ENCODE results near the gene ZNF682. TPM values are rescaled to one million over a fixed set of nuclear protein-coding genes. Genes with fewer than 3 reads are reported as not detected.
A peak's percentile ranks its signal among the peaks of the same experiment; 100 is the strongest.
"Not testable (repeated sequence)": the region's sequence is repeated elsewhere in the genome, so short reads cannot be mapped to it uniquely, and the experiment has no call there.

Gene ZNF682
- 6.0 TPM for polyA plus RNA-seq (ENCODE audit: insufficient read length)

GRCh38 chr19:20039203-20039723, at the start of gene ZNF682:
TSS of gene ZNF682 (minus strand) at chr19:20039505. CDS start at chr19:20039345, 160 bp downstream.
- DNase-seq (ENCODE audit: low read depth), result peak; percentile 88

DNA sequence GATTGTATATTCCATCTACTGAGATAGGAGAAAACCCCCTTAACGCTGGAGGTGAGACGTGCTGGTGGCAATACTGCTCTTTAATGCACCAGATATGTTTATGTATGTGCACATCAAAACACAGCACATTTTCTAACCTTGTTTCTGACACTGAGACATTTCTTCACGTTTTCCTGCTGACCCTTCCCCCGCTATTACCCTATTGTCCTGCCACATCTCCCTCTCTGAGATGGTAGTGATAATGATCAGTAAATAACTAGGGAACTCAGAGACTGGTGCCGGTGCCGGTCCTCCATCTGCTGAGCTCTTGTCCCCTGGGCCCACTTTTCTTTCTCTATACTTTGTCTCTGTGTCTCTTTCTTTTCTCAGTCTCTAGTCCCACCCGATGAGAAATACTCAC, 43.6 kb upstream of the ZNF682 start:
- not testable (repeated sequence) for DNase-seq (ENCODE audit: low read depth)

- DNase-seq (ENCODE audit: low read depth), result not testable (repeated sequence)
Measured at GRCh38 chr19:20082232-20082833, 43.0 kb upstream of the ZNF682 start.

DNA sequence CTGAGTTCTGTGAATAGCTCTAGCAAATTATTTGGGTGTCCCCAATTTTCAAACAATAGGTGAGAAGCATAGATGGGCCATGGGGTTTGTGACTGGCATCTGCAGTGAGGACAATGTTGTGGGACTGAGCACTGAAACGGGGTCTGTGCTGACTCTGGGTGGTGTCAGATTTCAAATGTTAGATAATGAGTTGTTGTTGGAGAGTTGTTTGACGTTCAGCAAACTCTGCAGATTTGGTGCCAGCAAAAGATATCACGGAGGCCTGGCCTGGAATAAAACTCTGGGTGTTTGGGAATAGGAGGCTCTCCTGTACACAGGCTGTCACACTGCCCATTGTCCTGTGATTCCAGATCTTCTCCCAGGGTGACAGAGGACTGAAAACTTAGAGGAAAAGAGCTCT, 41.4 kb upstream of the ZNF682 start:
- DNase-seq (ENCODE audit: low read depth), result no peak

- no peak for DNase-seq (ENCODE audit: low read depth)
Measured at GRCh38 chr19:20079476-20079875, 40.2 kb upstream of the ZNF682 start.

GRCh38 chr19:20078581-20079031, 39.3 kb upstream of the ZNF682 start:
- no peak for DNase-seq (ENCODE audit: low read depth)

DNA sequence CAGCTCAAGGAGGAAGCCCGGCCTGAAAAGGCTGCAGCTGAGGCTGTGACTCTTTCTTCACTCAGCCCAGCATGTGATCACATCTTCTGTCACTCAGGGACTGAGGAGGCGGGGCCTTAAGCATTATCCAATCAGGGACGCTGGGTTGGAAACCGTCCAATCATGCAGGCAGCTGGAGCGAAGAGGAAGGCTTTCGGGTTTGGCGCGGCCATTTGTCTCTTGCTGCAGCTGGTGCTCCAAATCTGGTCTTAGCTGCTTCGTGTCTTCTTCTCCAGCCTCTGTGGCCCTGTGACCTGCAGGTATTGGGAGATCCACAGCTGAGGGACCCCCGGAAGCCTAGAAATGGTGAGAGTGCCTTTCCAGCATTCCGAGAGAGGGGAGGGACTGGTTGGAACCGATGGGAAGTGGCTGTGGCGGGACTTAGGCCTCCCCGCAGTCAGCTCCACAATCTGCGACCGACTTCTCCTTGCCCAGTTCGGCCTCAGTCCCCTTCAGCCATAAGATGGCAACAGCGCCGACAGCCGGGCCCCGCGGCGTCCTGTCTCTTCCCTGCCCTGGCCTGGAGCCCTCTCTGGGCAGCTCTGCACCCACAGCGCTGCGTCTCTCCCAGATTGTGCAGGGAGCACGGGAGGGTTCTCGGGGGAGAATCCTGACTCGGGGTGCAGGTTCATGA, 38.6 kb upstream of the ZNF682 start, which contains the start of gene ZNF90:
ZNF90 (plus strand) TSS at position 210 of the 673 bp plus-strand sequence; CDS start at position 343, 133 bp downstream.
- DNase-seq (ENCODE audit: low read depth), result peak; percentile 96

- DNase-seq (ENCODE audit: low read depth), result no peak
Measured at GRCh38 chr19:20072936-20073335, 33.6 kb upstream of the ZNF682 start.

DNA sequence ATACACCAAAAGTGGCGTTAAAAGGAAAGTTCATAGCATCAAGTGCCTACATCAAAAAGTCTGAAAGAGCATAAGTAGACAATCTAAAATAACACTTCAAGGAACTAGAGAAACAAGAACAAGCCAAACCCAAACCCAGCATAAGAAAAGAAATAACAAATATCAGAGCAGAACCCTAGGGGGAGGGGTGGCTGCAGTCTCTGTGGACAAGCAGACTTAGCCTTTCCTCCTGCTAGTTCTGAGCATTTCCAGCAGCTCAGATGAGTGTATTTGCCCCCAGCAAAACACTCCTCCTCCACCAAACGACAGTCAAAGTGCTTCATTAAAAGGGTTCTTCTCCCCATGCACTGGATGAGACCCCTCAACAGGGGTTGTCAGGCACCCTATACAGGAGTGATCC, 31.4 kb upstream of the ZNF682 start:
- DNase-seq (ENCODE audit: low read depth), result no peak

GRCh38 chr19:20068559-20068958, 29.3 kb upstream of the ZNF682 start:
- DNase-seq (ENCODE audit: low read depth), result not testable (repeated sequence)

GRCh38 chr19:20067943-20068342, 28.6 kb upstream of the ZNF682 start:
- DNase-seq (ENCODE audit: low read depth), result no peak

DNA sequence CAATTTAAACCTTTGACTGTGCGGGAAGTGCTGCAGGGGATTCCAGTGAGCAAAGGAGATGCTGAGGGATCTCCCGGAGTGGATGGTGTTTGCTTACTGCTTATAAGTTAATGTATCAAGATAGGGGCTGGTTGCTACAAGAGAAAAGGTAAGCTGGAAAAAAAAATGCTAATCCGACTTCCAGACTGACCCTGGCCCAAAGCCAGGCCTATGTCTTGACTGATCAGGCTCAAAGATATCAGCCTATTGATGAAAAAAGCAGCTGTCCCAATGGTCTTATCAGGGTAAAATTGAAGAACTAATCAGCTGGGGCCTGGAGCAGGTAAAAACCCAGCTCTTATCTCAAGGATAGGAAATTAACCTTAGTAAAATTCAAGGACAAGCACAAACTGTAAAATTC, 27.6 kb upstream of the ZNF682 start:
- DNase-seq (ENCODE audit: low read depth), result no peak

DNA sequence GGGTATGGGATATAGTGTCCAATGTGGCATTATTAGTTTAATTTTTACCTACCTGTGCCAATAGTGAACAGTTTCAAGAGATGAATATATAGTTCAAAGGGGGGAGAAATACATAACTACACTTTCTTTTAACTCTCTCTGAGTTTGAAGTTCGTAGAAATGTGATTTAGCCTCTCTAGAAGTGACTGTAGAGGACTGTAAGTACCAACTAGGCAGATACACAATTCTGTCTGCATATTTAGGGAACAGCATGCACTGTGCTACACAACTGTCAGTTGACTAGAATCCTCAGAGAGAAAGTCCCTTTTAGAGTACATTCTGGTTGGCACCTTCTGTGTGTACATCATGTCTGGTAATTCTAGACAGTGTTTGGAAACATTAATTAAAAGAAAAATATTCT, 21.0 kb upstream of the ZNF682 start:
- DNase-seq (ENCODE audit: low read depth), result no peak

DNA sequence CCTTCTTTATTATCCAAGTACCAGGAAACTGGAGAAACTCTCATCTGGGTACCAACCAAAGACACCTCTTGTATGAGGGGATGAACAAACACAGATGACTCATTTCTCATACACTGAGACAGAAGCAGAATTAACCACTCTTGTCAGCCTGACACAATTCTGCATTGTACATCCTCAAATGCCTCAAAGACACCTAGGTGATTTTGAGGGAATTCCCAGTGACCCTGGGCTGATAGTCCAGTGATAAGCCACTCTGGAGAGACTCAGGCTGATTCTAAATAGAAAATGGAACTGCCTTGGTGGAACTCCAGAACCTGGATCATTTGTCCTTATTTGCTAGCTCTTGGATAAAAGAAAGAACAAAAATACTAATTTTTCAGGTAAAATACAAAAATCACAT, 19.4 kb upstream of the ZNF682 start:
- DNase-seq (ENCODE audit: low read depth), result not testable (repeated sequence)

DNA sequence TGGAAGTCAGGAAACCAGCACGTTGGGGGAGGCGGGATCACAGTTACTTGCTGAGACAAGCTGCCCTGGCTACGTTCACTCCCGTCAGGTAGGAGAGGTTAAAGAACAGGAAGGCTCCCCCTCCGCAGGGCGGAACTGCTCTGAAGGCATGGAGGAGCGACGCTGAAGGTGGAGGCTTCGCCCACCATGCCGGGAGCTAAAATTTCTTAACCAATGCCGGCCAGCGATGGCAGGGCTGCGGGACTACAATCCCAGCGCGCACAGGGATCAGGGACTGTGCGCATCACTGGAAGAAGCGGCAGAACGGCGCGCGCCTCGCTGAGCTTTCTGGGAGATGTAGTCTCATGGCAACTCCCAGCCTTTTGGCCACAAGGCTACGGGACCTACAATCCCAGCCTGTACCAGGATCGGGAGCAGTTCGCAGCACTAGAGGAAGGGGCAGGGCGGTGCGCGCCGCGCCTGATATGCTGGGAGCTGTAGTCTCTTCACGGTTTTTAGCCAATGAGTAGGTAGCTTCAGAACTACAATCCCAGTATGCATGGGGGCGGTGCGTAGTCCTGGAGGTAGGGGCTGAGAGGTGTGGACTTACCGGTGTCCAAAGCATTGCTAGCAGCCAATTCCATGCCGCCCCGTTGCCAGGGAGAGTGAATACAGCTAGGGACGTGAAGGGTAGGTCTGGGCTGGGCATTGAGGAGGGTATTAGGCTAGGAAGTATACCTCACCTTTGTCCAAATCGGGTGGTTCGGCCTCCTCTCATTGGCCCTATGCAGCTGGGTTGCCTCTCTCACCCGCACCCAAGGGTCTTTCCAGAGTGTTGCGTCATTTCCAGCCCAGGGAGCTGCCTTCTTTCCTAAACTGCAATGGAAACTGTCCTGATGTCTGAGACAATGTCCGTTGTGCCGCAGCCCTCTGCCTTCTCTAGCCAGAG, 12.8 kb upstream of the ZNF682 start:
- DNase-seq (ENCODE audit: low read depth), result peak; percentile 95

- not testable (repeated sequence) for DNase-seq (ENCODE audit: low read depth)
Measured at GRCh38 chr19:20045742-20046141, 6.4 kb upstream of the ZNF682 start.

DNA sequence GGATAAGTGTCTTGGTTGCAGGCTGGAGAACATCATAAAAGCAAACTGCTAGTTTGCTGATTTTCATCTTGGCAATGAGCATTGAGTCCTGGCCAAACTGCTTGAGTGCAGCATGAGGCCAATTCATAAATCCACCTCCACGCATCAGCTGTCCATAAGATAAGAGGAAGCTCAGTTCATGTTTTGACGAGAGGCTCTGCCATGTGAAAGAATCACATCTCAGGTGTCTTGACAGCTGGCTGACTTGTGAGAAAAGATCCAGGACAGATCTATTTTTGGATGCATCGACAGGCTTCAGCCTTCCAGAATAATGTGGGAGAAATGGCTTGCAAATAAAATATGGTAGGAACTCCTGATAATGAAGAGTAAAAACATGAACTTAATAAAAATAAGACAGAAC, 5.4 kb upstream of the ZNF682 start:
- DNase-seq (ENCODE audit: low read depth), result no peak

GRCh38 chr19:20038358-20039202, 725 bp downstream of the ZNF682 start:
- no peak for DNase-seq (ENCODE audit: low read depth)

GRCh38 chr19:20035935-20036334, 3.4 kb downstream of the ZNF682 start:
- DNase-seq (ENCODE audit: low read depth), result no peak

GRCh38 chr19:20028611-20029010, 10.7 kb downstream of the ZNF682 start:
- no peak for DNase-seq (ENCODE audit: low read depth)

- no peak for DNase-seq (ENCODE audit: low read depth)
Measured at GRCh38 chr19:20005741-20006140, 33.6 kb downstream of the ZNF682 start.
